ENCODE results near the gene DSCAM.

The DSCAM gene

GRCh38 chr21:40797410-40797809 lies 49.5 kb downstream of the DSCAM start:
- no peak overlapping the region for H2AFZ ChIP-seq (ENCODE audit: low read depth, low read length, severe bottlenecking)

GRCh38 chr21:40796464-40796863 lies 50.5 kb downstream of the DSCAM start:
- Histone ChIP-seq H3K4me2 (ENCODE audit: low read depth, low read length, poor library complexity, severe bottlenecking) (no peak overlapping the region), H3K9me2 (replicated peaks; ENCODE audit: insufficient read depth, low read length) (no peaks in the 10 kb centered on the region), H3K27me3 (ENCODE audit: low read length) (no peaks in the 10 kb centered on the region), H3K36me3 (ENCODE audit: low read length) (no peaks in the 10 kb centered on the region), H3F3A (ENCODE audit: insufficient read depth) (no peaks in the 10 kb centered on the region), H3K27ac (ENCODE audit: low read depth, low read length) (no peak overlapping the region), H2AFZ (ENCODE audit: low read depth, low read length, severe bottlenecking) (no peak overlapping the region), H3K9ac (ENCODE audit: low read length) (no peak overlapping the region), H3K4me3 (ENCODE audit: insufficient read depth, low read length, poor library complexity, severe bottlenecking) (no peak overlapping the region), H3K79me2 (ENCODE audit: insufficient read depth, low read length) (no peaks in the 10 kb centered on the region), H4K20me1 (ENCODE audit: low read depth, low read length) (no peaks in the 10 kb centered on the region), H3K9me3 (ENCODE audit: insufficient read depth, low read length) (0 out of 2 replicates have a peak, but pooled peaks cover 14% of the 10 kb centered on the region)
- TF ChIP-seq CTCF (IDR thresholded peaks at IDR 0.05; ENCODE audit: insufficient read depth, low read length, poor library complexity, severe bottlenecking) (no peak), EZH2phosphoT487 (conservative IDR thresholded peaks at IDR 0.05; ENCODE audit: low read length) (no peak)

More at GRCh38 chr21:40797410-40797809, 49.5 kb downstream of the DSCAM start:
- no peaks in the 10 kb centered on the region for H3F3A ChIP-seq (ENCODE audit: insufficient read depth)
- no peaks in the 10 kb centered on the region for H3K36me3 ChIP-seq (ENCODE audit: low read length)
- no peak overlapping the region for H3K9ac ChIP-seq (ENCODE audit: low read length)
- no peaks in the 10 kb centered on the region for H3K79me2 ChIP-seq (ENCODE audit: insufficient read depth, low read length)
- H3K4me3 ChIP-seq (ENCODE audit: insufficient read depth, low read length, poor library complexity, severe bottlenecking), result no peak overlapping the region
- H3K9me2 ChIP-seq (replicated peaks; ENCODE audit: insufficient read depth, low read length), result no peaks in the 10 kb centered on the region
- TF ChIP-seq CTCF (IDR thresholded peaks at IDR 0.05; ENCODE audit: insufficient read depth, low read length, poor library complexity, severe bottlenecking) (no peak), EZH2phosphoT487 (conservative IDR thresholded peaks at IDR 0.05; ENCODE audit: low read length) (no peak)
- H3K4me2 ChIP-seq (ENCODE audit: low read depth, low read length, poor library complexity, severe bottlenecking), result no peak overlapping the region
- no peak overlapping the region for H3K27ac ChIP-seq (ENCODE audit: low read depth, low read length)
- no peaks in the 10 kb centered on the region for H4K20me1 ChIP-seq (ENCODE audit: low read depth, low read length)
- H3K9me3 ChIP-seq (ENCODE audit: insufficient read depth, low read length), result 0 out of 2 replicates have a peak, but pooled peaks cover 14% of the 10 kb centered on the region
- no peaks in the 10 kb centered on the region for H3K27me3 ChIP-seq (ENCODE audit: low read length)

- Histone ChIP-seq H3K4me3 (ENCODE audit: insufficient read depth, low read length, poor library complexity, severe bottlenecking) (no peak overlapping the region), H2AFZ (ENCODE audit: low read depth, low read length, severe bottlenecking) (no peak overlapping the region), H3K9ac (ENCODE audit: low read length) (no peak overlapping the region), H3K4me2 (ENCODE audit: low read depth, low read length, poor library complexity, severe bottlenecking) (no peak overlapping the region), H3K79me2 (ENCODE audit: insufficient read depth, low read length) (no peaks in the 10 kb centered on the region), H3K9me3 (ENCODE audit: insufficient read depth, low read length) (0 out of 2 replicates have a peak, but pooled peaks cover 17% of the 10 kb centered on the region), H4K20me1 (ENCODE audit: low read depth, low read length) (no peaks in the 10 kb centered on the region), H3K27me3 (ENCODE audit: low read length) (no peaks in the 10 kb centered on the region), H3F3A (ENCODE audit: insufficient read depth) (no peaks in the 10 kb centered on the region), H3K27ac (ENCODE audit: low read depth, low read length) (no peak overlapping the region), H3K9me2 (replicated peaks; ENCODE audit: insufficient read depth, low read length) (no peaks in the 10 kb centered on the region), H3K36me3 (ENCODE audit: low read length) (no peaks in the 10 kb centered on the region)
- no peak for TF ChIP-seq EZH2phosphoT487 (conservative IDR thresholded peaks at IDR 0.05; ENCODE audit: low read length)
- TF ChIP-seq CTCF (IDR thresholded peaks at IDR 0.05; ENCODE audit: insufficient read depth, low read length, poor library complexity, severe bottlenecking), result no peak
Measured at GRCh38 chr21:40795313-40795712, 51.6 kb downstream of the DSCAM start.

All from SU-DHL-6 (cell line).